K562 (cell line): ENCODE measurements around the gene CLSTN2.

Experiments
- BCL6 ChIP-seq: fragments of 250-450 bp; sonication (Bioruptor Pico); IDR thresholded peaks from 2 replicates; pipeline ENCODE4 v1.4.0; 2020
- HDAC2 ChIP-seq: fragments of 450-650 bp; IDR thresholded peaks from 2 replicates; pipeline ENCODE4 v1.6.1; 2016; ENCODE audit warnings: mild to moderate bottlenecking
- KLF6 ChIP-seq: fragments of 250-450 bp; sonication (Bioruptor Pico); IDR thresholded peaks from 2 replicates; pipeline ENCODE4 v1.4.0; 2020; ENCODE audit warnings: mild to moderate bottlenecking, moderate library complexity, borderline replicate concordance
- MCM3 ChIP-seq: fragments of 450-650 bp; IDR thresholded peaks from 2 replicates; pipeline ENCODE4 v1.6.1; 2016
- POLR2AphosphoS5 ChIP-seq: IDR thresholded peaks from 2 replicates; pipeline ENCODE4 v1.6.1; 2011; ENCODE audit warnings: mild to moderate bottlenecking, low read depth, low read length, moderate library complexity; ENCODE audit not compliant: control insufficient read depth, insufficient read depth
- SMAD3 ChIP-seq: fragments of 450-650 bp; formaldehyde crosslinking; conservative IDR thresholded peaks from 2 replicates; pipeline ENCODE4 v1.4.0; 2020; ENCODE audit warnings: mild to moderate bottlenecking
- SNIP1 ChIP-seq: fragments of 450-650 bp; IDR thresholded peaks from 2 replicates; pipeline ENCODE4 v1.7.1; 2017; ENCODE audit warnings: low read depth, mild to moderate bottlenecking
- TF ChIP-seq, protein P1 (sequence below): fragments of 450-650 bp; formaldehyde crosslinking; IDR thresholded peaks from 2 replicates; pipeline ENCODE4 v1.4.0; 2022; ENCODE audit warnings: missing genetic modification characterization

DNA sequence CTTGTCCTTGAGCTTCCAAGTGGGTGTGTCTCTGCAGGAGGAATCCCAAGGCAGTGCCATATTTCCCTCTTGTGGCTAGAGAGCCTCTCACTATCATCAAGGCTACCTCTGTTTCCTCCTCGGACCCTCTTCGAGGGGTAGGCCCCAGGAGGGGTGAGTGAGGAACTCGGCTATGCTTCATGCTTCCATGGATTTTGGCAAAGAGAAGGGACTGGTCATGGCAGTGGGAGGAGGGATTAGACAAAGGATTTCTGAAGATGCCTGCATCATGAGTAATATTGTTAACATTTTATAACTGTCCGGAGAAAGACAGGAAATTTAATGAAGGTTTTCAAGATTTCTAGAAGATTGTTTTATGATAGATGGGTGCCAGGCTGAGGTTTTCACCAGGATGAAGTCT, 241.5 kb downstream of the CLSTN2 start:
- TF ChIP-seq KLF6 (CRISPR knock-in tag) (no peak), HDAC2 (no peak), MCM3 (no peak), SMAD3 (no peak), SNIP1 (no peak), BCL6 (CRISPR knock-in tag) (no peak), POLR2AphosphoS5 (no peak)
- TF ChIP-seq, protein P1, sequence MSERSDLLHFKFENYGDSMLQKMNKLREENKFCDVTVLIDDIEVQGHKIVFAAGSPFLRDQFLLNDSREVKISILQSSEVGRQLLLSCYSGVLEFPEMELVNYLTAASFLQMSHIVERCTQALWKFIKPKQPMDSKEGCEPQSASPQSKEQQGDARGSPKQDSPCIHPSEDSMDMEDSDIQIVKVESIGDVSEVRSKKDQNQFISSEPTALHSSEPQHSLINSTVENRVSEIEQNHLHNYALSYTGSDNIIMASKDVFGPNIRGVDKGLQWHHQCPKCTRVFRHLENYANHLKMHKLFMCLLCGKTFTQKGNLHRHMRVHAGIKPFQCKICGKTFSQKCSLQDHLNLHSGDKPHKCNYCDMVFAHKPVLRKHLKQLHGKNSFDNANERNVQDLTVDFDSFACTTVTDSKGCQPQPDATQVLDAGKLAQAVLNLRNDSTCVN: no peak
